ENCODE data around the gene SSBP2.
"Not testable (repeated sequence)": the region's sequence is repeated elsewhere in the genome, so short reads cannot be mapped to it uniquely, and the experiment has no call there.

The SSBP2 gene

DNA sequence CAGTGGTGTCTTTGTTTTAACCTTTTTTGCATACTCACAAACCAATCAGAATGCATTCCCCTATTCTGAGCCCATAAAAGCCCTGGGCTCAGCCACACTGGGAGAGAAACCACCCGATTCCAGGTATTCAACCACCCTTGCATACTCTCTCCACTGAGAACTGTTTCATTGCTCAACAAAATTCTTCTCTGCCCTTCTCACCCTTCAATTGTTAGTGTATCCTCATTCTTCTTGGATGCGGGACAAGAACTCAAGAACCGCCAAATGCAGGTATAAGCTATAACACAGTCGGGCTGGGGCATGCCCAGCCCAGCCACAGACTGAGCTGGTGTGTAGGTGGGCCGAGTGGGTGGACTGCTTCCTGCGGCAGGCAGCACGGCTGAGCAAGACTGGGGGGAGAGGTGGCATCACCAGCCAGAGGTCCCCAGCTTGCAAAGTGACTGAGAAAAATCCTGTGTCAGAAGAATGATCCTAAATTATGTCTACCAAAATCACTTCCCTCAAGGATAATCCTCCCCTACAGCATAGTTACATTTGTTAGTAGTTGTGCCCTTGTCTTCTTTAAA is 141.0 kb downstream of the SSBP2 start:
- intact Hi-C loops (cut with micrococcal nuclease): no loop called here
- H3K9me3 Mint-ChIP-seq: peaks cover 10% of the 10 kb centered on the region

DNA sequence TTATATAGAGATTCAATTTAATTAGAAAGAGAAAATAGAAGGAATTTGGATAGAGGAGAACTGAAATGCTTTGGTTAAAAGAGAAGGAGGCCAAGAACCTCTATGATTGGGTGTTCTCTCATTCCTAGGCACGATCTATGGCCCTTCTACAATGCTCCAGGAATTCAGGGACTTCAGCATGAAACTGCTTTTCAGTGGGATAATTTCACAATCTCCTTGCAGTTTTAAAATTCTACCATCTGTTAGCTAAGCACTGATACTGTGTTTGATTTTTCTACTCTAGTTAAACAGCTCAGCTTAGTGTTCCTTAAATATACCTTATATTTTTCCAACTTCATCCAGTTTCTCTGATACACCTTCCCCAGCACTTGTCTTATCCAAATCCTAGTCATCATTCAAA is 141.9 kb downstream of the SSBP2 start:
- Mint-ChIP-seq H3K4me3 (no peak overlapping the region), H3K9me3 (peaks cover 10% of the 10 kb centered on the region), H3K27ac (no peak overlapping the region), H3K4me1 (ENCODE audit: low read depth) (no peaks in the 10 kb centered on the region), H3K27me3 (no peaks in the 10 kb centered on the region), H3K36me3 (ENCODE audit: low read depth) (peaks cover 20% of the 10 kb centered on the region)
- intact Hi-C loops (cut with micrococcal nuclease): no loop called here

More for the DNA sequence above, 141.0 kb downstream of the SSBP2 start:
- H3K4me1 Mint-ChIP-seq (ENCODE audit: low read depth): no peaks in the 10 kb centered on the region
- H3K27me3 Mint-ChIP-seq: no peaks in the 10 kb centered on the region
- H3K27ac Mint-ChIP-seq: no peak overlapping the region
- H3K4me3 Mint-ChIP-seq: no peak overlapping the region
- peaks cover 29% of the 10 kb centered on the region for H3K36me3 Mint-ChIP-seq (ENCODE audit: low read depth)

DNA sequence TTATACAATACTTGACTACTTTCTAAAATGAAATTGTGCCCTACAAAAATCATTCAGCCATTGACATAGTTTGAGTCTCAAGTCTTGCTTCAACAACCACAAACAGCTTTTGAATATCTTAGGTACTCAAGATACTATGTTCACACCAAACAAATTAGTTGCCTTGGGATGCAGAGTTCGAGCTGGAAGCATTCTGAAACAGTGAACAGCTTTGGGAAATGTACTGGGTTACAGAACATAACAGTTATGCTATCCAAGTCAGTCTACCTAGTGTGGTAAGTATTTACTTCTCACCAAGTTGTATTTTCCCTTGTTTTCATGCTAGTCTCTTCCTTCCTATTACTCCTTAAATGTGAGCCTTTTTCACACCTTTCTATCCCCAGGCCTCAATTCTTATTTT is 143.2 kb downstream of the SSBP2 start:
- Mint-ChIP-seq H3K36me3 (ENCODE audit: low read depth) (peaks cover 12% of the 10 kb centered on the region), H3K9me3 (peaks cover 10% of the 10 kb centered on the region), H3K27me3 (no peaks in the 10 kb centered on the region), H3K4me1 (ENCODE audit: low read depth) (no peaks in the 10 kb centered on the region), H3K27ac (no peak overlapping the region), H3K4me3 (no peak overlapping the region)
- intact Hi-C loops (cut with micrococcal nuclease): no loop called here

- Mint-ChIP-seq H3K27ac (no peak overlapping the region), H3K36me3 (ENCODE audit: low read depth) (peaks cover 12% of the 10 kb centered on the region), H3K4me3 (no peak overlapping the region), H3K4me1 (ENCODE audit: low read depth) (no peaks in the 10 kb centered on the region), H3K27me3 (no peaks in the 10 kb centered on the region), H3K9me3 (peaks cover 10% of the 10 kb centered on the region)
- intact Hi-C loops (cut with micrococcal nuclease): no loop called here
Observed at GRCh38 chr5:81606150-81606549, 144.7 kb downstream of the SSBP2 start.

GRCh38 chr5:81605299-81605698 is 145.6 kb downstream of the SSBP2 start:
- Mint-ChIP-seq H3K36me3 (ENCODE audit: low read depth) (peaks cover 12% of the 10 kb centered on the region), H3K9me3 (peaks cover 10% of the 10 kb centered on the region), H3K27me3 (no peaks in the 10 kb centered on the region), H3K4me3 (no peak overlapping the region), H3K4me1 (ENCODE audit: low read depth) (no peaks in the 10 kb centered on the region), H3K27ac (no peak overlapping the region)
- intact Hi-C loops (cut with micrococcal nuclease): no loop called here

GRCh38 chr5:81604193-81604592 is 146.7 kb downstream of the SSBP2 start:
- H3K36me3 Mint-ChIP-seq (ENCODE audit: low read depth): peaks cover 1% of the 10 kb centered on the region
- intact Hi-C loops (cut with micrococcal nuclease): no loop called here
- H3K4me3 Mint-ChIP-seq: no peak overlapping the region
- no peaks in the 10 kb centered on the region for H3K9me3 Mint-ChIP-seq
- no peaks in the 10 kb centered on the region for H3K27me3 Mint-ChIP-seq
- H3K27ac Mint-ChIP-seq: no peak overlapping the region
- H3K4me1 Mint-ChIP-seq (ENCODE audit: low read depth): no peaks in the 10 kb centered on the region

GRCh38 chr5:81601919-81602318 is 149.0 kb downstream of the SSBP2 start:
- Mint-ChIP-seq H3K4me3 (no peak overlapping the region), H3K36me3 (ENCODE audit: low read depth) (no peaks in the 10 kb centered on the region), H3K9me3 (peaks cover 9% of the 10 kb centered on the region), H3K27ac (no peak overlapping the region), H3K4me1 (ENCODE audit: low read depth) (no peaks in the 10 kb centered on the region), H3K27me3 (no peaks in the 10 kb centered on the region)
- intact Hi-C loops (cut with micrococcal nuclease): no loop called here

DNA sequence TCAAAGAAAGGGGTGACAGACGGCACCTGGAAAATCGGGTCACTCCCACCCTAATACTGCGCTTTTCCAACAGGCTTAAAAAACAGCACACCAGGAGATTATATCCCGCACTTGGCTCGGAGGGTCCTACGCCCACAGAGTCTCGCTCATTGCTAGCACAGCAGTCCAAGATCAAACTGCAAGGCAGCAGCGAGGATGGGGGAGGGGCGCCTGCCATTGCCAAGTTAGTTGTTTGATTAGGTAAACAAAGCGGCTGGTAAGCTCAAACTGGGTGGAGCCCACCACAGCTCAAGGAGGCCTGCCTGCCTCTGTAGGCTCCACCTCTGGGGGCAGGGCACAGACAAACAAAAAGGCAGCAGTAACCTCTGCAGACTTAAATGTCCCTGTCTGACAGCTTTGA is 158.8 kb downstream of the SSBP2 start:
- H3K4me3 Mint-ChIP-seq; H3K27ac Mint-ChIP-seq; H3K27me3 Mint-ChIP-seq; H3K4me1 Mint-ChIP-seq (ENCODE audit: low read depth); intact Hi-C loops (cut with micrococcal nuclease): not testable (repeated sequence)
- Mint-ChIP-seq H3K9me3 (peaks cover 33% of the 10 kb centered on the region), H3K36me3 (ENCODE audit: low read depth) (peaks cover 17% of the 10 kb centered on the region)

DNA sequence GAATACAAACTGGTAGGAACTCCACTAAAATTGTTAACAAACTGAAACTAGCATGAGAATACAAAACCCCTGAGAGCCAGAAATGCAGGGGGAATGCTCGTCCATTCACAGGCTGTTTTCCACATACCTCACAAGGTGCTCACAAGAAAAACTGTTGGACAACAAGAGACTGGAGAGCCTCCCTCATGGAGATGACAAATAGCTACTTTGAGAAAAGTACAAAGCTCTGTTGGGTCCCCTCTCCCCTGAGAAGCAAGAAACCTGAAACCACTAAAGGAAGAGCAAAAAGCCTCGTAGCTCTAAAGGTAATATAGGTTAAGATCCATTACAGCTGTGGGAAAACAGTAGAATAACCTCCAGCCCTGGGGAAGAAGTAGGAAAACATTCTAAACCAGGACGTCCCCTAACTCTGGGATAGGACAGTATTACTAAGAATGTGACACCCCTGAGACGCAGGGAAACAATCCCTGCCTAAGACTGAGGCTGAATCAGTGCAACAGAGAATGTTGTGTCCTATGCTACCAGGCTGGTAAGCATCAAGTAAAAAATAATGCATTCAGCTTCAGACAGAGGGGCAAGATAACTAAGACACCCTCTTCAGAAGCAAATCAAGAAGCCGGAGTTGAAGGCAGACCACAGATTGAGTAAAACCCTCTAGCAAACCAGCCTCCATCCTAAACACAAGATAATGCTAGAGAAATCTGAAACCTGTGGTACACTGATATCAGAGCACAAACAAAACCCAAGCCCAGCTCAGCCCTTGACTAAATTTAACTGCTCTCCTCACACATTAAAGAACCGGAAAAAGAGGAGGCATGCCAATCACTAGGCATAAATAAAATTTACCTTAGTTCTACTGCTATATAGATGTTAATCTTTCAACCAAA is 160.2 kb downstream of the SSBP2 start:
- no peak overlapping the region for H3K4me3 Mint-ChIP-seq
- no peaks in the 10 kb centered on the region for H3K4me1 Mint-ChIP-seq (ENCODE audit: low read depth)
- no peaks in the 10 kb centered on the region for H3K27me3 Mint-ChIP-seq
- no peak overlapping the region for H3K27ac Mint-ChIP-seq
- H3K9me3 Mint-ChIP-seq: peaks cover 33% of the 10 kb centered on the region
- intact Hi-C loops (cut with micrococcal nuclease): no loop called here
- H3K36me3 Mint-ChIP-seq (ENCODE audit: low read depth): peaks cover 17% of the 10 kb centered on the region

GRCh38 chr5:81579262-81579924 is 171.5 kb downstream of the SSBP2 start:
- intact Hi-C loops (cut with micrococcal nuclease): no loop called here
- H3K36me3 Mint-ChIP-seq (ENCODE audit: low read depth): no peaks in the 10 kb centered on the region
- H3K4me1 Mint-ChIP-seq (ENCODE audit: low read depth): peaks cover 11% of the 10 kb centered on the region
- H3K4me3 Mint-ChIP-seq: no peak overlapping the region
- H3K27me3 Mint-ChIP-seq: no peaks in the 10 kb centered on the region
- no peak overlapping the region for H3K27ac Mint-ChIP-seq
- H3K9me3 Mint-ChIP-seq: no peaks in the 10 kb centered on the region

GRCh38 chr5:81577091-81577490 is 173.8 kb downstream of the SSBP2 start:
- Mint-ChIP-seq H3K27ac (no peak overlapping the region), H3K36me3 (ENCODE audit: low read depth) (no peaks in the 10 kb centered on the region), H3K4me3 (no peak overlapping the region), H3K9me3 (no peaks in the 10 kb centered on the region), H3K27me3 (no peaks in the 10 kb centered on the region), H3K4me1 (ENCODE audit: low read depth) (peaks cover 11% of the 10 kb centered on the region)
- intact Hi-C loops (cut with micrococcal nuclease): no loop called here

DNA sequence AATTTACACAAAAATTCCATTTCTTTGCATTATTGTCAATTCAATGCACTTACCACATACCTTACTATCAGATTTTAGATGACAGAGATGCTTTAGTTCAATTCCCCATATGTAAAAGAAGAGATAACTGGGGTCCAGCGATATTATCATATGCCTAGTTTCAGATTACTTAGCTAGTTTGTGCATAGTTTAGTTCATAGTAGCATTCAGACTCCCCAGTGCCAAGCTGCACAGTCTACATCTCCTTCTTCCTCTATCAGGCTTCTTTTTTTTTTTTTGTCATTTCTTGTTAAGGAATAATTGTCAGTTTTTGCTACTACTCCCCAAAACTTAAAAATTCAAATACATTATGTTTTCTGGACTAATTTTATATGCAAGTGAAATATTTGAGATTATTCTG is 175.0 kb downstream of the SSBP2 start:
- no peaks in the 10 kb centered on the region for H3K36me3 Mint-ChIP-seq (ENCODE audit: low read depth)
- intact Hi-C loops (cut with micrococcal nuclease): no loop called here
- H3K27me3 Mint-ChIP-seq: no peaks in the 10 kb centered on the region
- H3K9me3 Mint-ChIP-seq: no peaks in the 10 kb centered on the region
- no peak overlapping the region for H3K27ac Mint-ChIP-seq
- H3K4me3 Mint-ChIP-seq: no peak overlapping the region
- H3K4me1 Mint-ChIP-seq (ENCODE audit: low read depth): peaks cover 11% of the 10 kb centered on the region

DNA sequence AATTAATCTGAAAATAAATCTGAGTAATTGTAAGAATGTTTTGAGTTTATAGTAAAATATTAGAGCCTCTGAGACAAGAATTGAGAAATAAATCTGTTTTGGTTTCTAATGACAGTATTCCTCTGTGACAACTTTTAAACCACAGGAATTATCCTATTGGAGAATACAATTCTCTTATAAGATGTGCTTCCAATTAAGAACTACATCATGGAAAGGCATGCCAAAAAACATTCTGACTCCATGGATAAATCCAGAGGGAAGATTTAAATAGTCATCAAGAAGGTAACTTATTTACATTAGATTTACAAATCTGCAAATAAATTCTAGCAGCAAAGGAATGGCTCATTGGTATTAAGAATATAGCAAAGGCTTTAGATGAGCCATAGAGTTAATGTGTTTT is 178.7 kb downstream of the SSBP2 start:
- H3K4me3 Mint-ChIP-seq: no peak overlapping the region
- peaks cover 16% of the 10 kb centered on the region for H3K36me3 Mint-ChIP-seq (ENCODE audit: low read depth)
- no peaks in the 10 kb centered on the region for H3K4me1 Mint-ChIP-seq (ENCODE audit: low read depth)
- H3K27me3 Mint-ChIP-seq: no peaks in the 10 kb centered on the region
- H3K9me3 Mint-ChIP-seq: peaks cover 14% of the 10 kb centered on the region
- intact Hi-C loops (cut with micrococcal nuclease): no loop called here
- H3K27ac Mint-ChIP-seq: no peak overlapping the region

GRCh38 chr5:81558188-81558587 is 192.7 kb downstream of the SSBP2 start:
- intact Hi-C loops (cut with micrococcal nuclease): no loop called here

More at GRCh38 chr5:81558188-81558587, 192.7 kb downstream of the SSBP2 start:
- Mint-ChIP-seq H3K4me1 (ENCODE audit: low read depth) (peaks cover 6% of the 10 kb centered on the region), H3K36me3 (ENCODE audit: low read depth) (no peaks in the 10 kb centered on the region), H3K27me3 (no peaks in the 10 kb centered on the region), H3K4me3 (no peak overlapping the region), H3K27ac (no peak overlapping the region), H3K9me3 (no peaks in the 10 kb centered on the region)
